Retinal pigment epithelial cell (primary cell): ENCODE measurements around the gene CRYAA.

Source experiments
- DNase-seq: peaks from one replicate; pipeline ENCODE4 v3.0.0-alpha.2; 2010; ENCODE audit warnings: low read depth
- H3K4me3 ChIP-seq: 2 replicates; pipeline ENCODE4 v1.5.1; 2011; ENCODE audit warnings: mild to moderate bottlenecking, low read length, control low read depth, moderate library complexity
- TF ChIP-seq, protein P1 (sequence below): conservative IDR thresholded peaks from 2 replicates; pipeline ENCODE4 v1.5.1; 2011; ENCODE audit warnings: low read depth, low read length, control low read depth, inconsistent platforms

CRYAA gene

DNA sequence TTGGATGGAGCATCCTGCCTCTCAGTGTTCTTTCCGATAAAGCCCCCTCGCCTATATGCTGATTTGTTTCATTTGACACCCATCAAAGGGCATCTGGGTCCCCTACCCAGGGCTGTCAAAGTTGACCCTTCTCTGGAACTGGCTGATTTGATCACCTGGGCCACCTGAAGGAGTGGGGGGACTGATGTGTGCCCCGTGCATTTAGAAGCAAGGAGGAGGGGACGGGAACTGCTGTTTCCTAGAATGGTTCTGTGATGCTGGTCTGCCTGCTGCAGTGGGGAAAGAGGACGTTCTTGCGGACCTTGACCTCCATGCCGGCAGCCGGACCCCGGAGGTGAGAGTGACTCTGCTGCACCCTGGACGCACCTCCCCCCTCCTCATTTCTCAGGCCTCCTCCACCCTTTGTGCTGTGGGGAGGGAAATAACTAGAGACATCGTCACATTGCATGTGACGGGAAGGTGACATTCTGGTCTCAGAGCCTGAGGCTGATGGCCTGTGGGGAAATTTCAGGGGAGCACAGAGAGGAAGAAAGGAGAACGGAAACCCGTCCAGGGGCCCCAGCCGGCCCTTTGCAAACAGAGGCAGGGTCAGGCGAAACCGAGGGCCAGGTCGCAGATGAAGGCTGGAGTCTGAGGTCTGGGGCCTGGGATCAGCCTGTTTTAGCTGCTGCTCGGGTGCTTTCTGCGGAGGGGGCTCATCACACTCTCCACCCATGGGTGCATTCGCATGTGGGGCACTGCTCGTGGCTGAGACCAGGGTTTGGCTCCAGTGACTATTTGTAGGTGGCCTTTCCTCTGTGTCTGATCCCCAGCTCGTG lies 25.7 kb downstream of the CRYAA start:
- TF ChIP-seq, protein P1, sequence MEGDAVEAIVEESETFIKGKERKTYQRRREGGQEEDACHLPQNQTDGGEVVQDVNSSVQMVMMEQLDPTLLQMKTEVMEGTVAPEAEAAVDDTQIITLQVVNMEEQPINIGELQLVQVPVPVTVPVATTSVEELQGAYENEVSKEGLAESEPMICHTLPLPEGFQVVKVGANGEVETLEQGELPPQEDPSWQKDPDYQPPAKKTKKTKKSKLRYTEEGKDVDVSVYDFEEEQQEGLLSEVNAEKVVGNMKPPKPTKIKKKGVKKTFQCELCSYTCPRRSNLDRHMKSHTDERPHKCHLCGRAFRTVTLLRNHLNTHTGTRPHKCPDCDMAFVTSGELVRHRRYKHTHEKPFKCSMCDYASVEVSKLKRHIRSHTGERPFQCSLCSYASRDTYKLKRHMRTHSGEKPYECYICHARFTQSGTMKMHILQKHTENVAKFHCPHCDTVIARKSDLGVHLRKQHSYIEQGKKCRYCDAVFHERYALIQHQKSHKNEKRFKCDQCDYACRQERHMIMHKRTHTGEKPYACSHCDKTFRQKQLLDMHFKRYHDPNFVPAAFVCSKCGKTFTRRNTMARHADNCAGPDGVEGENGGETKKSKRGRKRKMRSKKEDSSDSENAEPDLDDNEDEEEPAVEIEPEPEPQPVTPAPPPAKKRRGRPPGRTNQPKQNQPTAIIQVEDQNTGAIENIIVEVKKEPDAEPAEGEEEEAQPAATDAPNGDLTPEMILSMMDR = no peak
- H3K4me3 ChIP-seq = no peak overlapping the region
- no peak for DNase-seq

DNA sequence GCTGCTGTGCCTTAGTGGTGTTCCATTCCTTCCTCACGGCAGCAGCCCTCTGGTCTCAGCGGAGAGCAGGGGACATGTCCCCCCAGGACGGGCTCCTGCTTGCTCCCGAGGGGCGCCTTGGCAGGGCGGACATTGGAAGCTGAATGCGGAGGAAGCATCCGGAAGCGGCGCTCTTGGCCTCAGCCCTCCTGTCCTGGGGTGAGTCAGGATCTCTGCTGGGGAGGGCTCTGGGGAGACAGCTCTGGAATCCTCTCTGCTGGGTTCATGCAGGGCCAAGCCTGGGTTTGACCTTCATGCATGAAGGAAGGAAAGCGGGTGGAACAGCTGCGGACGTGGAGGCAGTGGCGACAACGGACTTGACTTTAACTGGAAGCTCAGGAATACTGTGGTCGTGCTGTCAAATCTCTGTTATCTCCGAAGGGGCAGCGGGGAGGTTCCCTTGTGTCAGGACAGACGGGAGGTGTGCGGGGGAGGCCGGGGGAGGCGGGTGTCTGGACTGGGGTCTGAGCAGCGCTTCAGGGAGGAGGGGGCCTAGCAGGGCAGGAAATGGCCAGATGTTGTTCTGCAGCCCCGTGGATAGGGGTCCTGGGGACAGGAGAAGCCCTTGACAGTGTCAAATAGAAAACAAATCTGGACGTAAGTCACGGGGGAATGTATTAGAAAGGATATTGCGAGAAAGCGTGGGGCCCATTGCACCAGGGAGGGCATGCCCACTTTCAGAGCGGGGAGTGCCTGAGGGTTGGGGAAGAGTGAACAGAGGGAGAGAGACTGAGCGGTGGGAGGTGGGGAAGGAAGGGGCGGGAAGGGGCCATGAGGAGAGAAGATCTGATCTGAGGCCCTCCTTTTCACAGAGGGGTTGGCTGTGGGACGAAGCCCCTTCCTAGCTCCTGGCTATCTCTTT lies 26.6 kb downstream of the CRYAA start:
- TF ChIP-seq, protein P1 = no peak
- no peak overlapping the region for H3K4me3 ChIP-seq
- no peak for DNase-seq

DNA sequence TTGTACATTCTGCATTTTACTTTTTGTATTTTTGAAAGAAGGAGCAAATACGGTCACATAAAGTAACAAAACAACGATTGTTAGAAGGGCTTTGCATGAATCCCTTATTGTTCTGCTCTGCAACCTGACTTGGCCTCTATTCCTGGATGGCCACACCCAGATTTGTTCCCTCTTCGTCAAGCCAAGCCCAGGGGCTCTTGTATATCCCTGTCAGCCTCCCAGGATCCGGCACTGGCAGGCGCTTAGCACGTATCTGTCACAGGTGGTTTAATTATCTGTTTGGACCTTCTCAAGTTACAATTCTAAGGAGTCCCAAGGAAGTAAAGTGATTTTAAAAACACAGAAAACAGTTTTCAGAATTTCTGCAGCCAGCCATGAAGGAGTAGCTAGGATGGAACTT lies 28.0 kb downstream of the CRYAA start:
- H3K4me3 ChIP-seq = no peak overlapping the region
- TF ChIP-seq, protein P1 = no peak
- peak; percentile 62 for DNase-seq

DNA sequence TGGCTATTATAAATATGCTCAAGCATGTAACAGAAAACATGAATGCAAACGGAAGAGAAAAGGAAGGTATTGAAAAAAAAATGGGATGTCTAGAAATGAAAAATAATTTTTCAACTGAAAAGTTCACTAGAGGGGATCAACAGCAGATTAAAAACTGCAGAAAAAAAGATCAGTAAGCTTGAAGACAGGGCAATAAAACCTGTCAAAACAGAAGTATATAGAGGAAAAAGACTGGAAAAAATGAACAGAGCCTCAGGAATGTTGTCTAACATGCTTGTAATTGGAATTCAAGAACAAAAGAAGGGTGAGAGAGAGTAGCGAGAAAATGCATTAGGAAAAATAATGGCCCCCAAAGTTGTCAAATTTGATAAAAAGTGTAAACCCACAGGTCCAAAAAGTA lies 29.6 kb downstream of the CRYAA start:
- DNase-seq = no peak
- TF ChIP-seq, protein P1 = no peak
- H3K4me3 ChIP-seq = no peak overlapping the region

DNA sequence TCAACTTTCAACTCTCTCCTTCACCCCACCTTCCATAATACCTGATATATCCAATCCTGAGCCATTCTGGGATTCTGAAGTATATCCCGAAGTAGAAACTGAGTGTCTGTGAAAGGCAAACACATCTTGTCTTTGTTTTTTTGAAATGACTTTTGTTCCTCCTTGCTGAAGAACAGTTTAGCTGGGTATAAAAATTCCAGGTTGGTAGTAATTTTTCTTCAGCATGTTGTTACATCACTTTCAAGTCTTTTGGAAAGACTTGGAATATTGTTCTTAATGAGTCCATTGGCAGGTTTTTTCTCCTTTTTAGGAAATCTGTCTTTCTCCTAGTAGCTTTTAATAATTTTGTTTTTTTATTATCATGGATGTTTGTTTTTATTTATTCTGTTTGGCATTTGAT lies 32.7 kb downstream of the CRYAA start:
- TF ChIP-seq, protein P1 = no peak
- no peak overlapping the region for H3K4me3 ChIP-seq
- no peak for DNase-seq

DNA sequence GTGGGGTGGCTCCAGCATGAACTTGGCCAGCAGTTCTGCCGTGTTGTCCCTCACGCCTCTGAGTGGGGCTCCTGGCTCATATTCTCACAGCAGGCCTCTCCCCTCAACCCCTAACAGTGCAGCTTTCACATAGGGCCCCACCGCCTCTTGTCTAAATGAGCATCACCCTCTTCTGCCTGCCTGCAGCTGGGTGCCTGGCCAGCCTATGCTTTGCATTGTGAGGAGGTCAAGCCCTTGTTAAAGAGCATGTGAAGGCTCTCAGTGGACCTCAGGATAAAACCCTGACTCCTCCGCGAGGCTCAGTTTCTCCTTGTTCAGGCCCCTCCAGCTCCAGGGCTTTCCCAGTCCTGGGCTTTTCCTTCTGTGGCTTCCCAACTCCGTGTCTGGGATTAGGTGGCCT lies 34.8 kb downstream of the CRYAA start:
- TF ChIP-seq, protein P1 = no peak
- H3K4me3 ChIP-seq = no peak overlapping the region
- DNase-seq = no peak
